Measurements from ENCODE around the gene PRKAA1. TPM values are rescaled to one million over a fixed set of nuclear protein-coding genes. Genes with fewer than 3 reads are reported as not detected.

PRKAA1 gene
- total RNA-seq, 1 experiment from 2014 or later = 58.1 TPM

DNA sequence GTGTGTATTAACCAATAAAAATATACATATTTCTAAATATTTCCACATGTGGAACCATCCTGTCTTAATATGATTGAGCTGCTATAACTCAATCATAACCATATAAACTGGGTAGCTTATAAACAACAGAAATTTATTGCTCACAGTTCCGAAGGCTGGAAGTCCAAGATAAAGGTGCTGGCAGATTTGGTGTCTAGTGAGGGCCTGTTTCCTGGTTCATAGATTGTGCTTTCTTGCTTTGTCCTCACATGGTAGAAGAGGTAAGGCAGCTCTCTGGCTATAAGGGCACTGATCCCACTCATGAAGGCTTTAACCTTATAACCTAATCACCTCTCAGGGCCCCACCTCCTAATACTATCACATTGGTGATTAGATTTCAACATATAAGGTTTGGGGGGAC is 14.0 kb upstream of the PRKAA1 start:
- no peak overlapping the region for H3K27ac Mint-ChIP-seq (ENCODE audit: low read depth, unreplicated experiment)
- POLR2A ChIA-PET = interaction anchor here (3.1 kb wide), 1 partner anchor 11 kb away, joined by 9 read pairs; no protein-coding TSS in a partner anchor
- peaks cover 4% of the 10 kb centered on the region for H3K4me1 Mint-ChIP-seq (ENCODE audit: insufficient read depth, unreplicated experiment)
- H3K36me3 Mint-ChIP-seq (ENCODE audit: insufficient read depth, unreplicated experiment) = no peaks in the 10 kb centered on the region
- TF ChIP-seq, protein P1, sequence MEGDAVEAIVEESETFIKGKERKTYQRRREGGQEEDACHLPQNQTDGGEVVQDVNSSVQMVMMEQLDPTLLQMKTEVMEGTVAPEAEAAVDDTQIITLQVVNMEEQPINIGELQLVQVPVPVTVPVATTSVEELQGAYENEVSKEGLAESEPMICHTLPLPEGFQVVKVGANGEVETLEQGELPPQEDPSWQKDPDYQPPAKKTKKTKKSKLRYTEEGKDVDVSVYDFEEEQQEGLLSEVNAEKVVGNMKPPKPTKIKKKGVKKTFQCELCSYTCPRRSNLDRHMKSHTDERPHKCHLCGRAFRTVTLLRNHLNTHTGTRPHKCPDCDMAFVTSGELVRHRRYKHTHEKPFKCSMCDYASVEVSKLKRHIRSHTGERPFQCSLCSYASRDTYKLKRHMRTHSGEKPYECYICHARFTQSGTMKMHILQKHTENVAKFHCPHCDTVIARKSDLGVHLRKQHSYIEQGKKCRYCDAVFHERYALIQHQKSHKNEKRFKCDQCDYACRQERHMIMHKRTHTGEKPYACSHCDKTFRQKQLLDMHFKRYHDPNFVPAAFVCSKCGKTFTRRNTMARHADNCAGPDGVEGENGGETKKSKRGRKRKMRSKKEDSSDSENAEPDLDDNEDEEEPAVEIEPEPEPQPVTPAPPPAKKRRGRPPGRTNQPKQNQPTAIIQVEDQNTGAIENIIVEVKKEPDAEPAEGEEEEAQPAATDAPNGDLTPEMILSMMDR (IDR thresholded peaks at IDR 0.05; ENCODE audit: unreplicated experiment) = no peak
- no TSS peak for BruUV-seq (replicated peaks)
- H3K9me3 Mint-ChIP-seq (ENCODE audit: unreplicated experiment) = no peaks in the 10 kb centered on the region
- CTCF ChIA-PET = interaction anchor here (0.5 kb wide), 1 partner anchor 69 kb away, joined by 4 read pairs; no protein-coding TSS in a partner anchor
- intact Hi-C loops (cut with micrococcal nuclease) = no loop called here
- H3K27me3 Mint-ChIP-seq (ENCODE audit: insufficient read depth, unreplicated experiment) = no peaks in the 10 kb centered on the region
- DNase-seq (ENCODE audit: unreplicated experiment) = no peak
- no peak overlapping the region for H3K4me3 Mint-ChIP-seq (ENCODE audit: unreplicated experiment)

DNA sequence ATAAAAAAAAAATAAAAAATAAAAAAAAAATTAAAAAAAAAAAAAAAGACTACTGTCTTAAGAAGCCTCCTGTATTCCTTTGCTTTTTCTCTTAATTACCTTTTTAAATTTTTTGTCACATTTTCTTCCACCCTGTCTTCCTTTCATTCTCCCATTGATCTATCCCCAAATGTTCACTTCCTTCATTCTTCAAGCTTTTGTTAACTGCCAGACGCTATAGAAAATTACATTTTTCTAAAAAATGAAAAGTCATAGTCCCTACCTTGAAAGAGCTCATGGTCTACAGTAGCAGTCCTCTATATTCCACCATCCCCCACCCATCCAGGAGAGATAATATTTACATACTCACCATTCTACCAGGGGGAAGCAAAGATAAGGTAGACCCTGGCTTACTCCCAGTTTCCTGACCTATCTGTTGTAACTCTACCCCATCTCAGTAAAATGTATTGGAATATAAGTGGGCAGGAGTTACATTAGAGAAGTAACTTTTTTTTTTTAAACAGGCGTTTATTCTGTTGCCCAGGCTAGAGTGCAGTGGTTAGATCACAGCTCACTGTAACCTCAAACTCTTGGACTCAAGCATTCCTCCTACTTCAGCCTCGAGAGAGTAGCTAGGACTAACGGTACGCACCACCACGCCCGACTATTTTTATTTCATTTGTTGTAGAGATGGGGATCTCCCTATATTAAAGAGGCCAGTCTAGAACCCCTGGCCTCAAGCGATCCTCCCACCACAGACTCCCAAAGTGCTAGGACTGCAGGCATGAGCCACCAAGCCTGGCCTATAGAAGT is 3.8 kb upstream of the PRKAA1 start:
- DNase-seq (ENCODE audit: unreplicated experiment) = no peak
- H3K27ac Mint-ChIP-seq (ENCODE audit: low read depth, unreplicated experiment) = no peak overlapping the region
- no peaks in the 10 kb centered on the region for H3K36me3 Mint-ChIP-seq (ENCODE audit: insufficient read depth, unreplicated experiment)
- no peaks in the 10 kb centered on the region for H3K9me3 Mint-ChIP-seq (ENCODE audit: unreplicated experiment)
- H3K4me1 Mint-ChIP-seq (ENCODE audit: insufficient read depth, unreplicated experiment) = no peaks in the 10 kb centered on the region
- H3K27me3 Mint-ChIP-seq (ENCODE audit: insufficient read depth, unreplicated experiment) = no peaks in the 10 kb centered on the region
- CTCF ChIA-PET = interaction anchor here (0.6 to 1.6 kb wide), 7 partner anchors 12 to 1085 kb away, joined by 3 to 5 read pairs (median 4); no protein-coding TSS in a partner anchor
- POLR2A ChIA-PET = interaction anchor here (0.8 to 2.0 kb wide), 2 partner anchors 22 to 33 kb away, joined by 3 to 7 read pairs; partner anchors contain the start of gene RPL37
- intact Hi-C loops (cut with micrococcal nuclease) = no loop called here
- H3K4me3 Mint-ChIP-seq (ENCODE audit: unreplicated experiment) = no peak overlapping the region
- TF ChIP-seq, protein P1 (IDR thresholded peaks at IDR 0.05; ENCODE audit: unreplicated experiment) = no peak
- no TSS peak for BruUV-seq (replicated peaks)

DNA sequence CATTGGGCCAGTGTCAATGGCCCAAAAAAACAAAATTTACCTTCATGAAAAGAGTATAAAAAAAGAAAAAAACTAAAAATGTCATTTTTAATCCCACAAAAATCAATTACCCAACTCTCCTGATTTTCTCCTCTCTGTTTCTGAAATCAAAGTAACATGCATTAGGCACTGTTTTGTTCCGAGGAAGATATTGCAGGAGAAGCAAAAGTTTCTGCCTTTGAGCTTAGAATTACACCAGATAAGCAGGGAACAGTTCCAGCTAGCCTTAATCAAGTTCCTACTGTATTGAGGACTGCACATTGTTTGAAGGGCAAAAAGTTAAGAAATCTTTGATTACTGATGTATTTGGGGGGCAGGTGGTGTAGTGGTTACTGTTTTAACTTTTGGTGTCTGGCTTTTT is 1.1 kb upstream of the PRKAA1 start:
- Mint-ChIP-seq H3K36me3 (ENCODE audit: insufficient read depth, unreplicated experiment) (peaks cover 4% of the 10 kb centered on the region), H3K27me3 (ENCODE audit: insufficient read depth, unreplicated experiment) (no peaks in the 10 kb centered on the region), H3K27ac (ENCODE audit: low read depth, unreplicated experiment) (peak overlapping the region; percentile 25), H3K4me3 (ENCODE audit: unreplicated experiment) (peak overlapping the region; percentile 42), H3K4me1 (ENCODE audit: insufficient read depth, unreplicated experiment) (peaks cover 5% of the 10 kb centered on the region), H3K9me3 (ENCODE audit: unreplicated experiment) (no peaks in the 10 kb centered on the region)
- TSS peak; percentile 44 for BruUV-seq (replicated peaks)
- intact Hi-C loops (cut with micrococcal nuclease) = no loop called here
- ChIA-PET POLR2A (interaction anchor here (0.5 to 1.2 kb wide), 10 partner anchors 9 to 1085 kb away, joined by 3 to 9 read pairs (median 4); no protein-coding TSS in a partner anchor), CTCF (interaction anchor here (0.6 to 1.0 kb wide), 3 partner anchors 17 to 1544 kb away, joined by 3 to 7 read pairs (median 3); no protein-coding TSS in a partner anchor)
- TF ChIP-seq, protein P1 (IDR thresholded peaks at IDR 0.05; ENCODE audit: unreplicated experiment) = no peak
- DNase-seq (ENCODE audit: unreplicated experiment) = no peak

DNA sequence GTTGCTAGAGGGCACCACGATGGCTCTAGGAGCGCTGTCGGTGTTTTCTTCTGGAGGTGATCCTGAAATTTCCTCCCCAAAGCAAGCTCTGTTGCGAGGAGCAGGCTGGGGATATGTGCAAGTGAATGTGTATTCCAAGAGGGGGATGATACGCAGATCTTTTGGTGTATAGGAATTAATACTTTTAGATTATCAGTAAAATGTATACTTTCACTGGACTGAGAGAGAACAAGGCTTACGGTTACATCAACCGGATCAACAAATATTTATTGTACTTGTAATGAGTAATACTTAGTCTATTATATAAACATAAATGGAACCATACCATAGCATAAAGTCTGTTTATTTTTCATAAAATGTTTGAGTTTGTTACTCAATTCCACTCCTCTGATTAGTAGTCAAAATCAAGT is 632 bp upstream of the PRKAA1 start:
- peak overlapping the region; percentile 25 for H3K27ac Mint-ChIP-seq (ENCODE audit: low read depth, unreplicated experiment)
- intact Hi-C loops (cut with micrococcal nuclease) = loop anchor here (1.0 kb wide), 2 partner anchors 32 to 44 kb away; partner anchors contain the start of gene TTC33
- H3K36me3 Mint-ChIP-seq (ENCODE audit: insufficient read depth, unreplicated experiment) = peaks cover 6% of the 10 kb centered on the region
- no peaks in the 10 kb centered on the region for H3K27me3 Mint-ChIP-seq (ENCODE audit: insufficient read depth, unreplicated experiment)
- no TSS peak for BruUV-seq (replicated peaks)
- ChIA-PET CTCF (interaction anchor here (0.5 to 1.0 kb wide), 4 partner anchors 17 to 1543 kb away, joined by 3 to 7 read pairs (median 3); no protein-coding TSS in a partner anchor), POLR2A (interaction anchor here (0.5 to 1.8 kb wide), 16 partner anchors 10 to 1723 kb away, joined by 3 to 9 read pairs (median 4); no protein-coding TSS in a partner anchor)
- peak overlapping the region; percentile 79 for H3K4me3 Mint-ChIP-seq (ENCODE audit: unreplicated experiment)
- DNase-seq (ENCODE audit: unreplicated experiment) = no peak
- no peaks in the 10 kb centered on the region for H3K9me3 Mint-ChIP-seq (ENCODE audit: unreplicated experiment)
- TF ChIP-seq, protein P1 (IDR thresholded peaks at IDR 0.05; ENCODE audit: unreplicated experiment) = no peak
- peaks cover 5% of the 10 kb centered on the region for H3K4me1 Mint-ChIP-seq (ENCODE audit: insufficient read depth, unreplicated experiment)

All from MCF 10A (cell line).